Activated naive CD4-positive, alpha-beta T cell treated with anti-CD3 and anti-CD28 coated beads, Interleukin-2, amount 10 ng/mL, durations not matched to agents 7 days and 5 days (primary cell): ENCODE data around the gene NBPF6.
"Not testable (repeated sequence)": the region's sequence is repeated elsewhere in the genome, so short reads cannot be mapped to it uniquely, and the experiment has no call there.

Experiments used
- CTCF ChIA-PET: fragments of 350-600 bp; sonication (Branson Sonifier 250); formaldehyde crosslinking; loops from one replicate; lab custom pipeline; 2021; ENCODE audit warnings: antibody characterized with exemption; lab: Charles Lee
- DNase-seq: peaks from one replicate; pipeline ENCODE4 v3.0.0-alpha.2; 2020
- H3K27ac Mint-ChIP-seq: one replicate; pipeline ENCODE4 v1.8.0; 2021; ENCODE audit warnings: mild to moderate bottlenecking, moderate library complexity, mixed read lengths
- H3K27me3 Mint-ChIP-seq: one replicate; pipeline ENCODE4 v1.8.0; 2021; ENCODE audit warnings: mild to moderate bottlenecking, mixed read lengths
- H3K36me3 Mint-ChIP-seq: one replicate; pipeline ENCODE4 v1.8.0; 2021; ENCODE audit warnings: mixed read lengths
- H3K4me1 Mint-ChIP-seq: one replicate; pipeline ENCODE4 v1.8.0; 2021; ENCODE audit warnings: mixed read lengths
- H3K4me3 Mint-ChIP-seq: one replicate; pipeline ENCODE4 v1.8.0; 2021; ENCODE audit warnings: mild to moderate bottlenecking, moderate library complexity, mixed read lengths
- H3K9me3 Mint-ChIP-seq: one replicate; pipeline ENCODE4 v1.8.0; 2021; ENCODE audit warnings: mixed read lengths

The NBPF6 gene

GRCh38 chr1:108512239-108513043 lies 62.3 kb downstream of the NBPF6 start:
- no peak overlapping the region for H3K4me3 Mint-ChIP-seq
- H3K36me3 Mint-ChIP-seq: no peaks in the 10 kb centered on the region
- H3K27ac Mint-ChIP-seq: no peak overlapping the region
- H3K4me1 Mint-ChIP-seq: no peaks in the 10 kb centered on the region
- H3K27me3 Mint-ChIP-seq: peaks cover 28% of the 10 kb centered on the region
- DNase-seq: no peak
- CTCF ChIA-PET: interaction anchor here (0.6 to 4.6 kb wide), 15 partner anchors 10 to 730 kb away, joined by 3 to 80 read pairs (median 4); partner anchors contain the start of gene EEIG2
- peaks cover 11% of the 10 kb centered on the region for H3K9me3 Mint-ChIP-seq

GRCh38 chr1:108513044-108513415 lies 62.9 kb downstream of the NBPF6 start:
- Mint-ChIP-seq H3K27me3 (peaks cover 28% of the 10 kb centered on the region), H3K9me3 (peaks cover 11% of the 10 kb centered on the region), H3K27ac (no peak overlapping the region)

DNA sequence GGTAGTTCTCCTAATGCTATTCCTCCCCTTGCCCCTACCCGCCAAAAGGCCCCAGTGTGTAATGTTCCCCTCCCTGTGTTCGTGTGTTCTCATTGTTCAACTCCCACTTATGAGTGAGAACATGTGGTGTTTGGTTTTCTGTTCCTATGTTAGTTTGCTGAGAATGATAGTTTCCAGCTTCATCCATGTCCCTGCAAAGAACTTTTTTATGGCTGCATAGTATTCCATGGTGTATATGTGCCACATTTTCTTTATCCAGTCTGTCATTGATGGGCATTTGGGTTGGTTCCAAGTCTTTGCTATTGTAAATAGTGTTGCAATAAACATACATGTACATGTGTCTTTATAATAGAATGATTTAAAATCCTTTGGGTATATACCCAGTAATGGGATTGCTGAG lies 63.8 kb downstream of the NBPF6 start:
- DNase-seq, H3K4me1 Mint-ChIP-seq, H3K4me3 Mint-ChIP-seq, H3K27ac Mint-ChIP-seq, H3K36me3 Mint-ChIP-seq: not testable (repeated sequence)
- CTCF ChIA-PET: interaction anchor here (2.3 kb wide), 1 partner anchor 47 kb away, joined by 17 read pairs; the partner anchor contains the start of gene EEIG2
- Mint-ChIP-seq H3K27me3 (peaks cover 26% of the 10 kb centered on the region), H3K9me3 (peaks cover 11% of the 10 kb centered on the region)

More at GRCh38 chr1:108513044-108513415, 62.9 kb downstream of the NBPF6 start:
- Mint-ChIP-seq H3K4me1 (no peaks in the 10 kb centered on the region), H3K36me3 (no peaks in the 10 kb centered on the region), H3K4me3 (no peak overlapping the region)
- CTCF ChIA-PET: interaction anchor here (0.6 to 4.6 kb wide), 12 partner anchors 9 to 731 kb away, joined by 3 to 80 read pairs (median 4); partner anchors contain the start of gene EEIG2
- no peak for DNase-seq

DNA sequence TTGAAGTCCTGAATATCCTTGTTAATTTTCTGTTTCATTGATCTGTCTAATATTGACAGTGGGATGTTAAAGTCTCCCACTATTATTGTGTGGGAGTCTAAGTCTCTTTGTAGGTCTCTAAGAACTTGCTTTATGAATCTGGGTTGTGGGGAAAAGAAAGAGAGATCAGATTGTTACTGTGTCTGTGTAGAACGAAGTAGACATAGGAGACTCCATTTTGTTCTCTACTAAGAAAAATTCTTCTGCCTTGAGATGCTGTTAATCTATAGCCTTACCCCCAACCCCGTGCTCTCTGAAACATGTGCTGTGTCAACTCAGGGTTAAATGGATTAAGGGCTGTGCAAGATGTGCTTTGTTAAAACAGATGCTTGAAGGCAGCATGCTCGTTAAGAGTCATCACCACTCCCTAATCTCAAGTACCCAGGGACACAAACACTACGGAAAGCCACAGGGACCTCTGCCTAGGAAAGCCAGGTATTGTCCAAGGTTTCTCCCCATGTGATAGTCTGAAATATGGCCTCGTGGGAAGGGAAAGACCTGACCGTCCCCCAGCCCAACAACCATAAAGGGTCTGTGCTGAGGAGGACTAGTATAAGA lies 67.3 kb downstream of the NBPF6 start:
- DNase-seq, H3K9me3 Mint-ChIP-seq, H3K4me1 Mint-ChIP-seq, H3K4me3 Mint-ChIP-seq, H3K27ac Mint-ChIP-seq, H3K36me3 Mint-ChIP-seq: not testable (repeated sequence)
- peaks cover 21% of the 10 kb centered on the region for H3K27me3 Mint-ChIP-seq
- CTCF ChIA-PET: interaction anchor here (1.0 kb wide), 1 partner anchor 127 kb away, joined by 3 read pairs; no protein-coding TSS in a partner anchor
